ENCODE results near the gene MOB4. TPM values are rescaled to one million over a fixed set of nuclear protein-coding genes. Genes with fewer than 3 reads are reported as not detected.
A peak's percentile ranks its signal among the peaks of the same experiment; 100 is the strongest.

MOB4 gene
- total and polyA plus RNA-seq, 12 donors, result 17.2 to 43.2 (median 30.5) TPM

DNA sequence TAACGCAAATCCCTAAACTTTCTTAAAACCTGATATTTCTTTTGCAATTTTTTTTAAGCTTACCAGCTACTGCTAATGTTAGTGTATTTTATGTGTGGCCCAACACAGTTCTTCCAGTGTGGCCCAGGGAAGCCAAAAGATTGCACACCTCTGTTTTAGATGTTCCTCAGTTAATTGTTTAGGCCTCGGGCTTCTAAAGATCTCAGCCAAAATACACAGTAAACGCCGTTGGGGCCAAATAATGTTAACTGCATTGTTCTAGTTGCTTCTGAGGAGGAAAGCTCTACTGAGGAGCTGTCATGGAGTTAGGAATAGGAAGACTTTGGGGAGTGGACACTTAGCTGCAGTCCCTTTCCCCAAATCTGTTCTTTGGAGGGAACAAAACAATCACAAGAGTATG lies 13.7 kb upstream of the MOB4 start:
- DNase-seq (no peak), ATAC-seq (no peak)
- Histone ChIP-seq H3K4me1 (peaks cover 3 to 41% (median 33%) of the 10 kb centered on the region in 9 donors), H3K9me3 (no peaks in the 10 kb centered on the region), H3K36me3 (peaks cover 0 to 47% (median 9%) of the 10 kb centered on the region in 9 donors), H3K27me3 (no peaks in the 10 kb centered on the region), H3K27ac (peak overlapping the region in 1 of 10 donors; percentile 95), H3K4me3 (peak overlapping the region in 2 of 10 donors; percentile 69 to 97)
- intact Hi-C loops (cut with DNase I), result loop anchor here in 1 of 10 donors (10.0 kb wide), 1 partner anchor 203 kb away; the partner anchor contains the start of gene MARS2
- TF ChIP-seq, protein P1, sequence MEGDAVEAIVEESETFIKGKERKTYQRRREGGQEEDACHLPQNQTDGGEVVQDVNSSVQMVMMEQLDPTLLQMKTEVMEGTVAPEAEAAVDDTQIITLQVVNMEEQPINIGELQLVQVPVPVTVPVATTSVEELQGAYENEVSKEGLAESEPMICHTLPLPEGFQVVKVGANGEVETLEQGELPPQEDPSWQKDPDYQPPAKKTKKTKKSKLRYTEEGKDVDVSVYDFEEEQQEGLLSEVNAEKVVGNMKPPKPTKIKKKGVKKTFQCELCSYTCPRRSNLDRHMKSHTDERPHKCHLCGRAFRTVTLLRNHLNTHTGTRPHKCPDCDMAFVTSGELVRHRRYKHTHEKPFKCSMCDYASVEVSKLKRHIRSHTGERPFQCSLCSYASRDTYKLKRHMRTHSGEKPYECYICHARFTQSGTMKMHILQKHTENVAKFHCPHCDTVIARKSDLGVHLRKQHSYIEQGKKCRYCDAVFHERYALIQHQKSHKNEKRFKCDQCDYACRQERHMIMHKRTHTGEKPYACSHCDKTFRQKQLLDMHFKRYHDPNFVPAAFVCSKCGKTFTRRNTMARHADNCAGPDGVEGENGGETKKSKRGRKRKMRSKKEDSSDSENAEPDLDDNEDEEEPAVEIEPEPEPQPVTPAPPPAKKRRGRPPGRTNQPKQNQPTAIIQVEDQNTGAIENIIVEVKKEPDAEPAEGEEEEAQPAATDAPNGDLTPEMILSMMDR (IDR thresholded peaks at IDR 0.05), result no peak
- 60 to 64% methylated on average over 4 of the region's 4 CpGs for WGBS, 2 donors

GRCh38 chr2:197502685-197503084 lies 13.2 kb upstream of the MOB4 start:
- 81 to 84% methylated on average over 4 of the region's 4 CpGs for WGBS, 2 donors
- Histone ChIP-seq H3K27ac (peak overlapping the region in 1 of 10 donors; percentile 95), H3K4me1 (peaks cover 3 to 36% (median 28%) of the 10 kb centered on the region in 9 donors), H3K4me3 (no peak overlapping the region), H3K27me3 (no peaks in the 10 kb centered on the region), H3K36me3 (peaks cover 0 to 43% (median 9%) of the 10 kb centered on the region in 9 donors), H3K9me3 (no peaks in the 10 kb centered on the region)
- DNase-seq (no peak), ATAC-seq (no peak)
- intact Hi-C loops (cut with DNase I), result loop anchor here in 2 of 10 donors (1.0 to 10.0 kb wide), 2 partner anchors 12 to 202 kb away; partner anchors contain the start of gene MARS2 (in 1 of the 2)
- TF ChIP-seq, protein P1 (IDR thresholded peaks at IDR 0.05), result no peak

- Histone ChIP-seq H3K27me3 (no peaks in the 10 kb centered on the region), H3K27ac (no peak overlapping the region), H3K36me3 (peaks cover 0 to 40% (median 9%) of the 10 kb centered on the region in 9 donors), H3K4me3 (no peak overlapping the region), H3K9me3 (no peaks in the 10 kb centered on the region), H3K4me1 (peaks cover 0 to 24% (median 17%) of the 10 kb centered on the region in 9 donors)
- DNase-seq, result no peak
- no peak for ATAC-seq
- TF ChIP-seq, protein P1 (IDR thresholded peaks at IDR 0.05), result no peak
- intact Hi-C loops (cut with DNase I), result loop anchor here in 2 of 10 donors (1.0 to 10.0 kb wide), 2 partner anchors 10 to 201 kb away; partner anchors contain the start of gene MARS2 (in 1 of the 2)
- WGBS, 2 donors, result 96 to 98% methylated on average over 2 of the region's 2 CpGs
Observed at GRCh38 chr2:197504000-197504399, 11.9 kb upstream of the MOB4 start.

- Histone ChIP-seq H3K36me3 (peaks cover 0 to 45% (median 9%) of the 10 kb centered on the region in 9 donors), H3K4me3 (no peak overlapping the region), H3K27me3 (no peaks in the 10 kb centered on the region), H3K9me3 (no peaks in the 10 kb centered on the region), H3K27ac (no peak overlapping the region), H3K4me1 (peaks cover 0 to 24% (median 17%) of the 10 kb centered on the region in 9 donors)
- no peak for ATAC-seq
- TF ChIP-seq, protein P1 (IDR thresholded peaks at IDR 0.05), result no peak
- intact Hi-C loops (cut with DNase I), result loop anchor here in 1 of 10 donors (10.0 kb wide), 1 partner anchor 200 kb away; the partner anchor contains the start of gene MARS2
- WGBS, 2 donors, result 90 to 91% methylated on average over 6 of the region's 6 CpGs
- no peak for DNase-seq
Observed at GRCh38 chr2:197504512-197504911, 11.4 kb upstream of the MOB4 start.
